GM18498 (cell line): ENCODE measurements around the gene CLEC4A.
A peak's percentile ranks its signal among the peaks of the same experiment; 100 is the strongest.
"Not testable (repeated sequence)": the region's sequence is repeated elsewhere in the genome, so short reads cannot be mapped to it uniquely, and the experiment has no call there.

Experiments used
- ATAC-seq: cut with Tn5 transposase; IDR thresholded peaks from one replicate; pipeline ENCODE4 v1.9.1; 2021; ENCODE audit warnings: mild to moderate bottlenecking, moderate library complexity; ENCODE audit not compliant: unreplicated experiment

CLEC4A gene

GRCh38 chr12:8123124-8123912, at the start of gene CLEC4A:
Gene CLEC4A, plus strand, starts transcription at chr12:8123617. Its CDS starts 262 bp downstream, at chr12:8123879.
- ATAC-seq, result no peak

- ATAC-seq, result no peak
Observed at GRCh38 chr12:8075935-8076334, 47.5 kb upstream of the CLEC4A start.

GRCh38 chr12:8076366-8076765, 47.1 kb upstream of the CLEC4A start:
- no peak for ATAC-seq

- no peak for ATAC-seq
Observed at GRCh38 chr12:8077207-8077606, 46.2 kb upstream of the CLEC4A start.

- ATAC-seq, result no peak
Observed at GRCh38 chr12:8078398-8078797, 45.0 kb upstream of the CLEC4A start.

- ATAC-seq, result no peak
Observed at GRCh38 chr12:8078916-8079315, 44.5 kb upstream of the CLEC4A start.

GRCh38 chr12:8080120-8080519, 43.3 kb upstream of the CLEC4A start:
- no peak for ATAC-seq

GRCh38 chr12:8081251-8081920, 42.0 kb upstream of the CLEC4A start:
- ATAC-seq, result no peak

GRCh38 chr12:8082808-8083100, 40.7 kb upstream of the CLEC4A start:
- ATAC-seq, result no peak

GRCh38 chr12:8084351-8084750, 39.1 kb upstream of the CLEC4A start:
- not testable (repeated sequence) for ATAC-seq

- no peak for ATAC-seq
Observed at GRCh38 chr12:8087666-8088065, 35.8 kb upstream of the CLEC4A start.

GRCh38 chr12:8088574-8088973, 34.8 kb upstream of the CLEC4A start:
- ATAC-seq, result peak; percentile 71

GRCh38 chr12:8089277-8089676, 34.1 kb upstream of the CLEC4A start:
- ATAC-seq, result not testable (repeated sequence)

- ATAC-seq, result no peak
Observed at GRCh38 chr12:8089716-8090115, 33.7 kb upstream of the CLEC4A start.

- no peak for ATAC-seq
Observed at GRCh38 chr12:8093291-8093690, 30.1 kb upstream of the CLEC4A start.

GRCh38 chr12:8096281-8096915, 27.0 kb upstream of the CLEC4A start:
- ATAC-seq, result no peak

GRCh38 chr12:8099235-8099634, 24.2 kb upstream of the CLEC4A start:
- ATAC-seq, result no peak

GRCh38 chr12:8108808-8109398, 14.5 kb upstream of the CLEC4A start:
- no peak for ATAC-seq

- not testable (repeated sequence) for ATAC-seq
Observed at GRCh38 chr12:8113117-8113516, 10.3 kb upstream of the CLEC4A start.

GRCh38 chr12:8120072-8120713, 3.2 kb upstream of the CLEC4A start:
- no peak for ATAC-seq

- ATAC-seq, result no peak
Observed at GRCh38 chr12:8127138-8127537, 3.7 kb downstream of the CLEC4A start.
